Sigmoid colon (tissue), 7 donors: ENCODE data around the gene DHRS3. TPM values are rescaled to one million over a fixed set of nuclear protein-coding genes. Genes with fewer than 3 reads are reported as not detected.
A peak's percentile ranks its signal among the peaks of the same experiment; 100 is the strongest.

Experiments used
- DNase-seq: peaks from one replicate; pipeline ENCODE4 v3.0.0-alpha.2; 2019
- H3K27ac ChIP-seq, 4 donors: fragments of 200-600 bp; sonication (generic); one replicate each; pipeline ENCODE4 v1.5.1; 2016 to 2019; ENCODE audit warnings: mild to moderate bottlenecking in 1 of 4
- H3K27me3 ChIP-seq, 3 donors: fragments of 200-600 bp; sonication (generic); one replicate each; pipeline ENCODE4 v1.5.1; 2019; ENCODE audit warnings: mild to moderate bottlenecking in 1 of 3
- H3K36me3 ChIP-seq, 4 donors: fragments of 200-600 bp; sonication (generic); one replicate each; pipeline ENCODE4 v1.5.1; 2016 to 2019
- H3K4me1 ChIP-seq, 4 donors: fragments of 200-600 bp; sonication (generic); one replicate each; pipeline ENCODE4 v1.5.1; 2017 to 2019
- H3K4me3 ChIP-seq, 4 donors: fragments of 200-600 bp; sonication (generic); one replicate each; pipeline ENCODE4 v1.5.1; 2017 to 2019; ENCODE audit warnings: mild to moderate bottlenecking in 2 of 4, moderate library complexity in 1 of 4
- H3K9me3 ChIP-seq, 4 donors: fragments of 200-600 bp in 3 of 4; sonication (generic) in 3 of 4; one replicate each; pipeline versions ENCODE4 v1.5.1 to v1.6.1; 2013 to 2019
- CTCF ChIP-seq, 4 experiments: fragments of 450-650 bp in 3 of 4; fragments of 200-600 bp in 1 of 4; IDR thresholded peaks; one replicate each; pipeline ENCODE4 v1.5.1; 2016 to 2019; ENCODE audit warnings: antibody characterized with exemption in 4 of 4, mild to moderate bottlenecking in 3 of 4, moderate library complexity in 2 of 4
- EP300 ChIP-seq, 4 donors: sonication (generic); formaldehyde crosslinking; IDR thresholded peaks; one replicate each; pipeline ENCODE4 v1.6.1; 2017; ENCODE audit warnings: antibody characterized with exemption in 4 of 4
- POLR2A ChIP-seq, 2 donors: fragments of 450-650 bp; IDR thresholded peaks; one replicate each; pipeline ENCODE4 v1.6.1; 2016; ENCODE audit warnings: antibody characterized with exemption in 2 of 2, mild to moderate bottlenecking in 2 of 2, moderate library complexity in 2 of 2
- POLR2AphosphoS5 ChIP-seq, 4 donors: sonication (generic); formaldehyde crosslinking; IDR thresholded peaks; one replicate each; pipeline ENCODE4 v1.6.1; 2017; ENCODE audit warnings: antibody characterized with exemption in 4 of 4
- WGBS, 2 donors: extraction: QIAGEN DNeasy Blood & Tissue Kit; methylation state at CpG; one replicate each; pipeline ENCODE4 v1.1.7; 2013; 5-methylcytosine and 5-hydroxymethylcytosine counted together
- intact Hi-C: fragments of 100-400 bp; cut with DNase I; formaldehyde crosslinking; loops from one replicate; pipeline ENCODE4 v1.15.1; 2023
- polyA plus RNA-seq, 3 donors: library from polyadenylated mRNA; stranded (reverse); fragments of 200-250 nt; gene quantifications; one replicate each; pipeline ENCODE4 v1.2.3, GENCODE V29; 2013
- total RNA-seq, 4 donors: library from RNA; depleted of rRNA; stranded (reverse); fragments of >200 nt; gene quantifications; one replicate each; pipeline ENCODE4 v1.1.0, GENCODE V29; 2016
- donor health status: healthy with polysubstance abuse.
- donor health status: Bipolar disorder and iron deficiency.
- donor health status: healthy.

Gene DHRS3
- total and polyA plus RNA-seq, 7 donors = 34.8 to 102 (median 47.9) TPM

- no peak overlapping the region for H3K4me3 ChIP-seq
- H3K36me3 ChIP-seq = peaks cover under 1 to 87% (median 42%) of the 10 kb centered on the region in 4 donors
- H3K9me3 ChIP-seq = no peaks in the 10 kb centered on the region
- intact Hi-C loops = no loop called here
- TF ChIP-seq POLR2A (IDR thresholded peaks at IDR 0.05) (no peak), EP300 (IDR thresholded peaks at IDR 0.05) (no peak), POLR2AphosphoS5 (IDR thresholded peaks at IDR 0.05) (no peak), CTCF (IDR thresholded peaks at IDR 0.05) (no peak)
- DNase-seq = no peak
- H3K4me1 ChIP-seq = peaks cover 0 to 8% (median 2%) of the 10 kb centered on the region in 4 donors
- H3K27ac ChIP-seq = peak overlapping the region in 3 of 4 donors; percentile 25 to 38 (median 30)
- H3K27me3 ChIP-seq = no peaks in the 10 kb centered on the region
- 92 to 95% methylated on average over 9 of the region's 9 CpGs for WGBS, 2 donors
Measured at GRCh38 chr1:12573015-12573825, 44.8 kb downstream of the DHRS3 start.

GRCh38 chr1:12572522-12572921 is 45.5 kb downstream of the DHRS3 start:
- Histone ChIP-seq H3K36me3 (peaks cover 0 to 87% (median 44%) of the 10 kb centered on the region in 4 donors), H3K27me3 (no peaks in the 10 kb centered on the region), H3K4me1 (peaks cover 0 to 8% (median 2%) of the 10 kb centered on the region in 4 donors), H3K9me3 (no peaks in the 10 kb centered on the region), H3K27ac (peak overlapping the region in 3 of 4 donors; percentile 25 to 38 (median 30)), H3K4me3 (no peak overlapping the region)
- 94 to 96% methylated on average over 7 of the region's 7 CpGs for WGBS, 2 donors
- TF ChIP-seq EP300 (IDR thresholded peaks at IDR 0.05) (no peak), POLR2A (IDR thresholded peaks at IDR 0.05) (no peak), CTCF (IDR thresholded peaks at IDR 0.05) (no peak), POLR2AphosphoS5 (IDR thresholded peaks at IDR 0.05) (no peak)
- DNase-seq = no peak
- intact Hi-C loops = no loop called here

- TF ChIP-seq EP300 (IDR thresholded peaks at IDR 0.05) (no peak), POLR2A (IDR thresholded peaks at IDR 0.05) (no peak), CTCF (IDR thresholded peaks at IDR 0.05) (no peak), POLR2AphosphoS5 (IDR thresholded peaks at IDR 0.05) (no peak)
- Histone ChIP-seq H3K4me1 (peaks cover 0 to 16% (median 6%) of the 10 kb centered on the region in 4 donors), H3K27ac (peak overlapping the region in 1 of 4 donors; percentile 45), H3K4me3 (no peak overlapping the region), H3K27me3 (no peaks in the 10 kb centered on the region), H3K36me3 (peaks cover 0 to 72% (median 37%) of the 10 kb centered on the region in 4 donors), H3K9me3 (no peaks in the 10 kb centered on the region)
- 92 to 95% methylated on average over 5 of the region's 5 CpGs for WGBS, 2 donors
- DNase-seq = no peak
- intact Hi-C loops = no loop called here
Measured at GRCh38 chr1:12570291-12570690, 47.7 kb downstream of the DHRS3 start.

GRCh38 chr1:12568009-12568767 is 49.8 kb downstream of the DHRS3 start:
- no peak for DNase-seq
- Histone ChIP-seq H3K36me3 (peaks cover 0 to 52% (median 31%) of the 10 kb centered on the region in 4 donors), H3K4me1 (peaks cover 0 to 25% (median 14%) of the 10 kb centered on the region in 4 donors), H3K4me3 (no peak overlapping the region), H3K9me3 (peaks cover 0 to under 1% (median 0%) of the 10 kb centered on the region in 4 donors), H3K27ac (peak overlapping the region in 1 of 4 donors; percentile 70), H3K27me3 (no peaks in the 10 kb centered on the region)
- 94% methylated on average over 14 of the region's 14 CpGs for WGBS, 2 donors
- TF ChIP-seq POLR2AphosphoS5 (IDR thresholded peaks at IDR 0.05) = no peak
- no peak for TF ChIP-seq EP300 (IDR thresholded peaks at IDR 0.05)
- TF ChIP-seq CTCF (IDR thresholded peaks at IDR 0.05) = no peak
- no peak for TF ChIP-seq POLR2A (IDR thresholded peaks at IDR 0.05)
- intact Hi-C loops = no loop called here
